ENCODE data around the gene C6orf58. TPM values are rescaled to one million over a fixed set of nuclear protein-coding genes. Genes with fewer than 3 reads are reported as not detected.

Gene C6orf58
- total RNA-seq (under 1 TPM in 1 of 7 donors, not detected in 6; 0.74 TPM), polyA plus RNA-seq (not detected)
- long read RNA-seq, donor 1: 0 reads
- long read RNA-seq, donor 2: 0 reads
- long read RNA-seq, donor 3: 0 reads

DNA sequence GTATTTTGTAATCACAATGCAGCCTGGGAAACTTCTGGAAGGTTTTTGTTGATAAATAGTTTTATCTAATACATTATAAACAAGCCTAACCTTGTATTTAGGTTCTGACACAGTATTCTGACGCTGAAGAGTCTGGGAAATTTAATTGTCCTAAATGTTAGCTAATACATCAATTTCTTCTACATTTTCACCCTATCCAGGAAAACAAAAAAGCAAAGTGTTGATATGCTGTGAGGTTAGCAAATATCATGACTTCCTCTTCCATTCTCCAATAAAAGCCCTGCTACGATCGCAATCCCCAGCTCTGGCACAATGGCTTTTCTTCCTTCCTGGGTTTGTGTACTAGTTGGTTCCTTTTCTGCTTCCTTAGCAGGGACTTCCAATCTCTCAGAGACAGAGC is at the start of gene C6orf58:
Gene C6orf58, plus strand, starts transcription at position 301 of the 400 bp plus-strand sequence. Its CDS starts 12 bp downstream, at position 313.
- Histone ChIP-seq H3K27ac (no peak within 1 kb of the TSS), H3K4me3 (no peak within 1 kb of the TSS), H3K27me3 (no peaks in the 10 kb centered on the region), H3K9me3 (no peaks in the 10 kb centered on the region), H3K36me3 (no peaks in the 10 kb centered on the region), H3K4me1 (ENCODE audit: insufficient read depth) (no peaks in the 10 kb centered on the region)
- WGBS, 3 donors: 52 to 64% (median 60%) methylated on average over 3 of the region's 3 CpGs
- TF ChIP-seq, protein P1, sequence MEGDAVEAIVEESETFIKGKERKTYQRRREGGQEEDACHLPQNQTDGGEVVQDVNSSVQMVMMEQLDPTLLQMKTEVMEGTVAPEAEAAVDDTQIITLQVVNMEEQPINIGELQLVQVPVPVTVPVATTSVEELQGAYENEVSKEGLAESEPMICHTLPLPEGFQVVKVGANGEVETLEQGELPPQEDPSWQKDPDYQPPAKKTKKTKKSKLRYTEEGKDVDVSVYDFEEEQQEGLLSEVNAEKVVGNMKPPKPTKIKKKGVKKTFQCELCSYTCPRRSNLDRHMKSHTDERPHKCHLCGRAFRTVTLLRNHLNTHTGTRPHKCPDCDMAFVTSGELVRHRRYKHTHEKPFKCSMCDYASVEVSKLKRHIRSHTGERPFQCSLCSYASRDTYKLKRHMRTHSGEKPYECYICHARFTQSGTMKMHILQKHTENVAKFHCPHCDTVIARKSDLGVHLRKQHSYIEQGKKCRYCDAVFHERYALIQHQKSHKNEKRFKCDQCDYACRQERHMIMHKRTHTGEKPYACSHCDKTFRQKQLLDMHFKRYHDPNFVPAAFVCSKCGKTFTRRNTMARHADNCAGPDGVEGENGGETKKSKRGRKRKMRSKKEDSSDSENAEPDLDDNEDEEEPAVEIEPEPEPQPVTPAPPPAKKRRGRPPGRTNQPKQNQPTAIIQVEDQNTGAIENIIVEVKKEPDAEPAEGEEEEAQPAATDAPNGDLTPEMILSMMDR (IDR thresholded peaks at IDR 0.05): no peak
- no peak for TF ChIP-seq EP300 (IDR thresholded peaks at IDR 0.05)
- TF ChIP-seq POLR2A (IDR thresholded peaks at IDR 0.05): no peak
- no peak for DNase-seq
- intact Hi-C loops (cut with DNase I): no loop called here

DNA sequence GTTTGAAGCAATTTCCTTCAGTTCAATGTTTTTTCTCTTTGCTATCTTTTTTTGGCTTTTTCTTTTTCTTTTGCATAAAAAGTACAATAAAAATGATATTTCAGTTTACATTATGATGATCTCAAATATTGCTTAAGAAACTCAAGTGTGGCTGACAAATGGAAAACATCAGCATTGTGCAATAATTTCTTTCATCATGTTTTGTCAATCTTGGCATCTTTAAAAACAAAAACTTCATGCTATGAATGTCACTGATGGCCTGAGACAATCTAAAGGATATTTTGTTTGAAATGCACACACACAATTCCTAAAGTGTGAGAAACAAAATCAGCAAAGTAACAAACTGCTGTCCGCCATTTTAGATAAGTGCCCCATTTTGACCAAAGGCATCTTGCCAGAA is 44.0 kb upstream of the C6orf58 start:
- no peak for DNase-seq
- TF ChIP-seq, protein P1 (IDR thresholded peaks at IDR 0.05): no peak
- no peak for TF ChIP-seq EP300 (IDR thresholded peaks at IDR 0.05)
- TF ChIP-seq POLR2A (IDR thresholded peaks at IDR 0.05): no peak
- Histone ChIP-seq H3K36me3 (no peaks in the 10 kb centered on the region), H3K4me3 (no peak overlapping the region), H3K27ac (no peak overlapping the region), H3K9me3 (no peaks in the 10 kb centered on the region), H3K27me3 (no peaks in the 10 kb centered on the region), H3K4me1 (ENCODE audit: insufficient read depth) (no peaks in the 10 kb centered on the region)
- intact Hi-C loops (cut with DNase I): loop anchor here in 1 of 4 donors (10.0 kb wide), 1 partner anchor 48 kb away; no protein-coding TSS in a partner anchor
- 92 to 97% (median 94%) methylated on average over 1 of the region's 1 CpG for WGBS, 3 donors

DNA sequence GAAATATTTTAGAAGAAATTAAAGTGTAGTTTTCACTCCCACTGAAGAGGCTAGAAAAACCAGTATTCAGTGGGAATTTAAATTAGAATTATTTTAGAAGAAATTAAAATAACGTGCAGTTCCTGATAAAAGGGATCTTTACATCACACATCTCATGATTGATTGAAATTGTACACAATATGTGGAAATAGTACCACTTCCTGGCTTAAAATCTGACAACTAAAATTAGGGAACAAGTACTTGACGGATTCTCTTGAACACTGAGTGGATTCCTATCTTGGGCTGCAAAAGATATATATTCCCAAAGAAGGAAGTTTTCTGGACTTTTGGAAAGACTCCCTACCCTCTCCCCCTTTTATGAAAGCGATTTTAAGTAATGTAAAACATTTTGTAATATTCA is 43.2 kb upstream of the C6orf58 start:
- TF ChIP-seq POLR2A (IDR thresholded peaks at IDR 0.05) (no peak), EP300 (IDR thresholded peaks at IDR 0.05) (no peak)
- TF ChIP-seq, protein P1 (IDR thresholded peaks at IDR 0.05): no peak
- Histone ChIP-seq H3K9me3 (no peaks in the 10 kb centered on the region), H3K4me3 (no peak overlapping the region), H3K27ac (no peak overlapping the region), H3K4me1 (ENCODE audit: insufficient read depth) (no peaks in the 10 kb centered on the region), H3K36me3 (no peaks in the 10 kb centered on the region), H3K27me3 (no peaks in the 10 kb centered on the region)
- WGBS, 3 donors: 64 to 81% (median 75%) methylated on average over 3 of the region's 3 CpGs
- DNase-seq: no peak
- intact Hi-C loops (cut with DNase I): loop anchor here in 1 of 4 donors (10.0 kb wide), 1 partner anchor 49 kb away; no protein-coding TSS in a partner anchor

DNA sequence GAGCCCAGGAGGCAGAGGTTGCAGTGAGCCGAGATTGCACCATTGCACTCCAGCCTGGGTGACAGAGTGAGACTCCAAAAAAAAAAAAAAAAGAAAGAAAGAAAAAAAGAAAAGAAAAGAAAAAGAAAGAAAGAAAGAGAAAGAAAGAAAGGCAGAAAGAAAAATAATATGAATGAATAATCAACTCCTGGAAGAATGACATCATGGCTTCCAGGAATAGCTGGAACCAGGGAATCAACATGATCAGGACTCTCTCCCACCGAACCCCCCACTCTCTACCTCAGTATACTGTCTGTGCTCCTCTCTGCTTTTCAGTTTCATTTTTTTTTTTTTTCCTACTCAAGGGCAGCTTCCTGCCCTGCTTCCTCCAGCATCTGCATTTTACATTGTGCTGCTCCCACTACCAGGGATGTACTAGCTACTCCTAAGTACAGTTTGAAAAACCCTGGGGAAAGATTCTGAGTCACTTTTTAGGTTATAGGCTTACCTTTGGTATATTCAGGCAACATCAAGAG is 38.2 kb upstream of the C6orf58 start:
- TF ChIP-seq, protein P1 (IDR thresholded peaks at IDR 0.05): no peak
- no peak for TF ChIP-seq POLR2A (IDR thresholded peaks at IDR 0.05)
- Histone ChIP-seq H3K9me3 (no peaks in the 10 kb centered on the region), H3K27ac (no peak overlapping the region), H3K27me3 (no peaks in the 10 kb centered on the region), H3K4me1 (ENCODE audit: insufficient read depth) (no peaks in the 10 kb centered on the region), H3K36me3 (no peaks in the 10 kb centered on the region), H3K4me3 (no peak overlapping the region)
- intact Hi-C loops (cut with DNase I): loop anchor here in 1 of 4 donors (10.0 kb wide), 1 partner anchor 54 kb away; no protein-coding TSS in a partner anchor
- 47 to 55% (median 51%) methylated on average over 2 of the region's 2 CpGs for whole genome bisulfite sequencing, 3 donors
- DNase-seq: no peak

All from ovary (tissue), 10 donors.